ENCODE data around the gene POLR2H.

Gene POLR2H

GRCh38 chr3:184353546-184353941 lies 8.0 kb upstream of the POLR2H start:
- DNase-seq, result no peak

- no peak for DNase-seq
Measured at GRCh38 chr3:184354121-184354728, 7.3 kb upstream of the POLR2H start.

GRCh38 chr3:184354754-184355153 lies 6.8 kb upstream of the POLR2H start:
- DNase-seq, result no peak

GRCh38 chr3:184355261-184356040 lies 6.1 kb upstream of the POLR2H start:
- no peak for DNase-seq

GRCh38 chr3:184357248-184358123 lies 4.0 kb upstream of the POLR2H start:
- DNase-seq, result no peak

GRCh38 chr3:184358124-184358767 lies 3.3 kb upstream of the POLR2H start:
- DNase-seq, result no peak

- DNase-seq, result no peak
Measured at GRCh38 chr3:184358921-184359350, 2.6 kb upstream of the POLR2H start.

- no peak for DNase-seq
Measured at GRCh38 chr3:184359610-184360009, 1.9 kb upstream of the POLR2H start.

- no peak for DNase-seq
Measured at GRCh38 chr3:184360070-184360928, 1.2 kb upstream of the POLR2H start.

GRCh38 chr3:184360929-184361531 lies 480 bp upstream of the POLR2H start:
- DNase-seq, result no peak

GRCh38 chr3:184361932-184362667 lies 590 bp downstream of the POLR2H start:
- DNase-seq, result peak; percentile 36

- DNase-seq, result peak; percentile 98
Measured at GRCh38 chr3:184362668-184363546, 1.4 kb downstream of the POLR2H start.

- peak; percentile 59 for DNase-seq
Measured at GRCh38 chr3:184366619-184367289, 5.2 kb downstream of the POLR2H start.

GRCh38 chr3:184368116-184368515 lies 6.6 kb downstream of the POLR2H start:
- DNase-seq, result no peak

- peak; percentile 72 for DNase-seq
Measured at GRCh38 chr3:184368586-184369183, 7.2 kb downstream of the POLR2H start.

- peak; percentile 86 for DNase-seq
Measured at GRCh38 chr3:184371570-184372018, 10.1 kb downstream of the POLR2H start.

GRCh38 chr3:184372296-184372821 lies 10.8 kb downstream of the POLR2H start:
- DNase-seq, result no peak

GRCh38 chr3:184372911-184373310 lies 11.4 kb downstream of the POLR2H start:
- DNase-seq, result no peak
